DMS 273 treated with DMSO at 0.1 percent for 48 hours (cell line): ENCODE measurements around the gene RAP1GAP.
A peak's percentile ranks its signal among the peaks of the same experiment; 100 is the strongest.

ENCODE experiments used
- DNase-seq: peaks from one replicate; lab custom pipeline; 2025; lab: John Stamatoyannopoulos, UW

Gene RAP1GAP

DNA sequence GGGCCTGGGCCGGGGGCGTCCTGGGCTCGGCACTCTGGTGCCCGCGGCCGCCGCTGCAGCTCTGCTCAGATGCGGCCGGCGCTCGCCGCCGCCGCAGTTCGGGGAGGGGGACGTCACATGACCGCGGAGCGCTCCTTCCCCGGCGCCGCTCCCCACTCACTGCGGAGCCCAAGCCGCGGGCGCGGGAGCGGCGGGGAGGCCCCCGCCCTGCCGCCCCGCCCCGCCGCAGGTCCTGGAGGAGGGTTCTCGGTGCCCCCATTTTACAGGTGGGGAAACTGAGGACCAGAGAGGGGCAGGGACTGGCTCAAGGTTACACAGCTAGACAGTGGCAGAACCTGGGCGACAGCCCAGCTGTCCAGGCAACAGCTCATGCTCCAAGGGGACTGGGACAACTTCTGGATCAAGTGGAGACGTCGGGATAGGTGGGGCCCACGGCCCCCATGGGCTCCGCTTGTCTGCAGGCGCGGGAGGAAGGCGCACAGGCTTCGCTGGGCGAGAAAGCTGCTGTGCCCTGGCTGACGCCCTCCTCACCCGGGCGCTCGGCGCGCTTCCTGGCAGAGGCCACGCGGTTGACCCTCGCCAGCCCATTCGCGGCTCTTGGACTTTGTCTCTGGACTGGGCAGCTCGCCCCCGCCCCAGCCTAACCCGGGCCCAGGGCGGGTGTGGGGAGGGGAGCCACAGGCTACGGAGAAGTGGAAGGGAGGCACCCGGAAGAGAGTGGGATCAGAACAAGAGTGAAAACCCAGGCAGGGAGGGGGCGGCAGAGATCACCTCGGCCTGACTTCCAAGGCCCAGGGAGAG is at the start of gene RAP1GAP:
RAP1GAP (minus strand) TSS at position 100 of the 801 bp plus-strand sequence. CDS start 49,325 bp downstream, outside the sequence.
- DNase-seq, result no peak

DNA sequence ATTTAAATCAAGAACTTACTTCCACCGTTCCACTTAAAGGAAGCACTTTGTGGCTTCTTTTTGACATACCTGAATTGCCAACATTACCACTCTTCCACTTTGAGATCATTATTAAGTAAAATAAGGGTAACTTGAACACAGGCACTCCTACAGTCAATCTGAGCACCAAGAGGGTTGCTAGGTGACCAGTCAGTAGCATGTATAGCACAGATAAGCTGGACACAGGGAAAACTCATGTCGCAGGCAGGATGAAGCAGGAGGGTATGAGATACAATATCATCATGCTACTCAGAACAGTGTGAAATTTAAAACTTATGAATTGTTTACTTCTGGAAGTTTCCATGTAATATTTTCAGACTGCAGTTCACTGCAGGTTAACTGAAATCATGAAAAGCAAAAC is 47.0 kb upstream of the RAP1GAP start:
- DNase-seq, result no peak

DNA sequence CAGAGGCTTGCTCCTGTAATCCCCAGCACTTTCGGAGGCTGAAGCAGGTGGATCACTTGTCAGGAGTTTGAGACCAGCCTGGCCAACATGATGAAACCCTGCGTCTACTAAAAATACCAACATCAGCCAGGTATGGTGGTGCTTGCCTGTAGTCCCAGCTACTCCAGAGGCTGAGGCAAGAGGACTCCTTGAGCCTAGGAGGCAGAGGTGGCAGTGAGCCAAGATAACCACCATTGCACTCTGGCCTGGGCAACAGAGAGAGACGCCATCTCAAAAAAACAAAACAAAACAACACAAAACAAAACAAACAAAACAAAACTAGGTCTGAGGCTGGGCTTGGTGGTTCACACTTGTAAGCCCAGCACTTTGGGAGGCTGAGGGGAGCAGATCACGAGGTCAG is 38.7 kb upstream of the RAP1GAP start:
- DNase-seq, result no peak

DNA sequence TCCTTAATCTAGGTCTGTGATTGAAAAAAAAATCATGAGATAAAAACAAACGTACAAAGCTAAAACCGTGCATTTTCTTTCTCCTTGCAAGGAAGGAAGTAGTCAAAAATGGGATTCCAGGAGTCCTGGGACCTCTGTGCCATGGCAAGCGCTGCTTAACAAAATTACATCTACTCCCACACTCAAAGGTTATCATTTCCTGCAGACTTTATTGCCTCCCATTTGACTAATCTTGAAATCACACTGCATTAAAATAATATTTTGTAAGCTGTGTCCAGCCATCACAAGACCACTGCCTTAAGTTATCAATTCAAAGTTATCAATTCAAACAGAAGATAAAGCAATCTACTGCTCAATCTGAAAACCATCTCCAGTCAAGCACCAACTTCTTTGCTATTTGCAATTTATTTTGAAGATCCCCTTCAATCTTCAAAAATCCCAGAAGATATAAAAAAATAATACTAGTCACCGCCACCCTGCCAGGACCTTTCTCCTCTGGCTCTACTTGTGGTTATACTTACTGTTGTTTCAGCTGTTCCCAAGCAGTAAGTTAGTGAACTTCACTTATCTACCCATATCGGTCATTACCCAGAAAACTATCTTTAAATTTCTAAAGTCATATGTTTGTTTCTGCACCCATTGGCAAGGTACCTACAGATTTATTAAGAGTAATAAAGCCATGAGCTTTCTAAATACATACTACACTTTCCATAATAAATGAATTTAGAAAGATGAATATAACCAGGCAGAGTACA is 38.1 kb upstream of the RAP1GAP start:
- DNase-seq, result no peak

DNA sequence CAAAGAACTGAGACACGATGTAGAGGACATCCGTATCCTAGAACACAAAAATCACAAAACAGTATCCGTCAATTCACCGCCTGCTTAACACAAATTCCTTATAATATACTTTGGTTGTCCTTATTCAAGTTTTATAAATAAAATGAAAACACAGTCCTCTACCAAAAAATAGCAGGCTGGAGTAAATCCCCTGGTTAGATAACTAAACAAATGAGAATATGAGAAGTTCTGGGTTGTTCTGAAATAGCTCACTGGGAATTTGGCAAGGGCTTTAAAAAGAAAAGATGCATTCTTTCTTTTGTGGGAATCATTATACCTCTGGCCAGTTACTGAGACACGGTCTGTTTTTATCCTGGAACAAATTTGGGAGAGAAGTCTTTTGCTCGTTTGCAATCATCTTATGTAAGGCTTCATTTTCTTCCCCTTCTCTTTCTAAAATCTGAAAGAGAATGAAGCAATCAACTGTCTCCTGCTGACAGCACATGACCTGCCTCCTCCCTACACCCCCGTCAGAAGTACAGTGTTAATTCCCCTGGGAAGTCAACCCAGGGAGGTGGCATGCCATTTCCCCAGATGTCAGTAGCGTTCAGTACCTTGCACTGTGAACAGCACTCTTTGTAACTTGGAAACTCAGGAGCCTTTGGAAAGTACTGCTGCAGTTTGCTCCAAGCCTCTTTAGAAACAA is 37.1 kb upstream of the RAP1GAP start:
- no peak for DNase-seq

DNA sequence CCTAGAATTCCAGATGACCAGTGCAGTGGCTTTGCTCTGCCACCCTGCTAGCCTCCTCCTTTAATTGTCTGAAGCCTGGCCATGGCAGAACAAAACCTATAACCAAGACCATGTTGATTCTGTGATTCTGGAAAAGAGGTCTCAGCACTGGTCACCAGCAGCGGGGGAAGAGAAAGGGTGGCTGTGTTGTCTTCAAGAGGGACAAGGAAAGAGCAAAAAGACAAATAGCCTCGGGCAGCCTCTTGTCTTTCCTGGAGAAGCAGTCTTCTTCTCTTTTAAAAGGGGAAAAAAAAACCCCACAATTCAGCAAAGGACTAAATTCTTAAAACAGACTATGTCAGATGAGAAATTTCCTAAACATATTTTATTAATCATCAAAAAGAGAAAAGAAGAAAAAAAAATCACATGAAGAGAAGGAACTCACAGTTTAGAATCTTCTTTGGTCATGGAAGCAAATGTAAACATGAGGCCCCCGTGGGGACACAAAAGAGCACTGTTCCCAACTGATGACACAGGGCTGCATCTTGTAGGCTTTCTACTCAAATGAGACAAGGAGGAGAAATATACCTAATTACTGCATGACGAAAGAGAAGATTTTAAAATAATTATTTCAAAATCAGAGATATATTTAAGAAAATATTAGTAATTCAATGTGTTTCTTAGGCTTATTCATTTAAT is 36.3 kb upstream of the RAP1GAP start:
- DNase-seq, result no peak

DNA sequence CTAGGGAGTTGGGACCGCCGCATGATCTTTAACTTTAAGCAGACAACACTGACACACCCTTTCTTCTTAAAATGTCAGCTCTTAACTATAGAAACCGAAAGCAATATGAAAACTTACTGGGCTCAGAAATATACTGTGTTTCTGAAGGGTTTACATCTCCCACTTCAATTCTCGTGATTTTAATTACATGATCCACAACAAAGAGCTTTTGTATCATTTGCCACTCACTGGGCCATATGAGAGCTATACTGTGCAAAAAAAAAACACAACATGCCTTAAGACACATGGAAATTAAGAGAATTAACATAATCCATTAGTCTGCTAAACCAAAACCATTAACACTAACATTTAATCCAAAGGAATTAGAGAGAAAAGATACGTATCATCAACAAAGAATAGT is 35.0 kb upstream of the RAP1GAP start:
- DNase-seq, result no peak

DNA sequence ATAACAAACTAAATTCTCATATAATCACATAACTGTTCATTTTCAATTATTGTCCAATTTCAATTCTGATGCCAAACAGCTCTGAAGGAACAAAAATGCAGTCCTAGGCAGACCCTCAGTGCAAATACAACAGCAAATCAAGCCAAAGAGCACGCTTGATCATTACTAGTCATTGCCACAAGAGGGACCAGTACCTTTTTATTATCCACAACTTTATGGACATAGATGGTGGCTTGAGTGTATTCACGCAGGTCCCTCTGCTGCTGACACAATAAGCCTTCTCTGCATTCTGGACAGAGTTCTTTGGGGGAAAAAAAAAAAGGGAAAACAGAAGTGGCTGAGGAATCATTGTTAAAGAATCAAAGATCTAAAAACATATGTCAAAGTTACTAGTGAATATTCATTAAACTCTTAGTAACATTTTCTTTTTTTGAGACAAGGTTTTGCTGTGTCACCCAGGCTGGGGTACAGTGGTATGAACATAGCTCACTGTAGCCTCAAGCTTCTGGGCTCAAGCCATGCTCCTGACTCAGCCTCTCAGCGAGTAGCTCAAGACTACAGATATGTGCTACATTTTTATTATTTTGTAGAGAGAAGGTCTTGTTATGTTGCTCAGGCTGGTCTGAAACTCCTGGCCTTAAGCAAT is 34.3 kb upstream of the RAP1GAP start:
- DNase-seq, result peak; percentile 1

DNA sequence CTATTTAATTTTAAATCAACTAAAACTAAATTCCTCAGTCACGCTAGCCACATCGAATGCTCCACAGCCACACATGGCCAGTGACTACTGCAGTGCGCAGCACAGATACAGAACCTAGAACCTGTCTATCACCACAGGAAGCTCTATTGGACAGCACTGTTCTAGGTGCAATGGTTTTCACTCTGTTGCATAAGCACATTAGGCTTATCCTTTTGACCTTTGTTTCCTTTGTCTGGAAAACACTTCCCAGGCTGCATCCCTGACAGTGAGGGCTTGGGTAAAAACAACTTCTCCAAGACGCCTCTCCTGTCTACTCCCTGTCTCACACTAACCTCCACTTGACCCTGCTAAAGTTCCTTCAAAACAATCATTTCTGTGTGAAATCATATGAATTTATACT is 33.6 kb upstream of the RAP1GAP start:
- no peak for DNase-seq

DNA sequence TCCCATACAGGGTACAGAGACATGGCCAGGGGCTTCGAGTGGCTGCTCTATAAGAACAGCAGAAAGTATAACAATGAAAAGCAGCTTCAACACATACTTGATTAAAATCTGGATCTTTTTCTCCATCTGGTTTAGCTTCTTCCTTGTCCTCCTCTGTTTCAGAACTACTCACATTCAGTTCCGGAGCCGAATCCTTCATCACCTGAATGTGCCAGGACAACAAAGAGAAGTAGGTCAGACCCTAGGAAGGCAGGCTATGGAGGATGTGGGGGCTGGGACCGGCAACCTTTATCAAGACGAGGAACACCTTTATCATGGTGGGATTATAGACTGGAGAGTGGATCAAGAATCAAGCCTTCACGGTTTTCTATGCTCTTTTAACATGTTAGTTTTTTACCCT is 32.2 kb upstream of the RAP1GAP start:
- DNase-seq, result no peak

DNA sequence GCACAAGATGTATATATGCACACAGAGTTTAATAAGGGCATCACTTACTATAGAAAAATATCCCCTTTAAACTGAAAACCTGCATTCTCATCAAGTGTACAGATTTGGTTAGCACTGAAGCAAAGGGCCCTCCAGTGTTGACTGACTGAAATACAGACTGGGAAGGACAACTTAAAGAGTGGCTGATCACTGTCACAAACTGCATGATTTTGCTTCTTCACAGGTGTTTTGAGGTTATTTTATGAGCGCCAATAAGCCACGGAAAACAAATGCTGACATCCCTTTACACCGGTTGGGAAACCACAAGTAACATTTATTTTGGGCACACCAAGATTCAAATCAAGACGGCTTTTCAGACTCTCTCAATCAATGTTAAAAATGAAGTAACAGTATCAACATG is 30.9 kb upstream of the RAP1GAP start:
- no peak for DNase-seq

DNA sequence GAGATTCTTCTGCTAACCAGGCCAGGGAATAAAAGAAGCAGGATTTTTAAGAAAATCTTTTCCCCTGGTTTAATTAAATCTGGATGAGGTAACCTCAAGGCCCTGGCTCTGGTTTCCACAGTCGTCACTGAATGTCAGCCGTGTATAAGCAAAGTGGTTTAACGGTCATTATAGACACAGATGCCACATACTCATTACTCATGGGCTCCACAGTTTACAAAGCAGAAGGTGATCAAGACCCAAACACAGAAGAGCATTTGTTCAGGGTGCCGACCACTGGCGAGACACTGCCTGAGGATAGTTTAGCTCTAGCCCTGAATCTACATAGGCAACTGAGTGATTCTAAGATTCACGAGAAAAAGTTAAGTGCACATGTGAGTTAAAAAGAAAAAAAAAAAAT is 27.8 kb upstream of the RAP1GAP start:
- no peak for DNase-seq

DNA sequence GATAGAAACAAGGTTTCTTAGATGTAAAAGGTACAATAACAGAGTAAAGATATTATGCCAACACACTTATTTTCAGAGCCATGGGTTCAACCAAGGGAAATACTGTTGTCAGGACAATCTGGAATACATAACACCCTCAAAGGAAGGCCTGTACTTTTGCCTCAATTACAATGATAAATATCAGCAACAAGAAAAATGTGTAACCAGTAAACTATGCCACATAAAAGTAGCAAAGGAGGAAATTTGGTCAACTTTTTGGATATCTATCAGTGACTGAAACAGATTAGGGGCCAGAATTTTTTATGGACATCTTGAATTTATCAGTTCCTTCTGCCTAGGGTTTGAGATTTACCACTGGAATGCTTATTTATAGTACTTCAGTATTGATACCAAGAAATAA is 24.6 kb upstream of the RAP1GAP start:
- no peak for DNase-seq

DNA sequence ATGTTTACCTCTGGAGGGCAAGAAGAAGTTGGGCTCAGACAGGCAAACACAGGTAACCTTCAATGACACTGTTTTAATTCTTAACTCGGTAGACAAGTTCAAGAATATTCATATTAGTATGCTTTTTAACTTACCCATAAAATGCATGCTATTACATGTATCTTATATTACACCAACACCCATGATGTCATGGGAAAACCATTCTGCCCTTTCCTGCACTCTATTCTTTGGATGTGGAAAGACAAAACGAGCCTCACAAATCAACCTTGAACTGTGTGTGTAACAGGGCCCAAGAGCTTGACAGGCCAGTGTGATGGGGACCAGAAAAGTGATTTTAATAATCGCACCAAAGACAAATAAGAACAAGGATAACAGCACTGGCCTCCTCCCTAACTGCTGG is 22.6 kb upstream of the RAP1GAP start:
- DNase-seq, result no peak

DNA sequence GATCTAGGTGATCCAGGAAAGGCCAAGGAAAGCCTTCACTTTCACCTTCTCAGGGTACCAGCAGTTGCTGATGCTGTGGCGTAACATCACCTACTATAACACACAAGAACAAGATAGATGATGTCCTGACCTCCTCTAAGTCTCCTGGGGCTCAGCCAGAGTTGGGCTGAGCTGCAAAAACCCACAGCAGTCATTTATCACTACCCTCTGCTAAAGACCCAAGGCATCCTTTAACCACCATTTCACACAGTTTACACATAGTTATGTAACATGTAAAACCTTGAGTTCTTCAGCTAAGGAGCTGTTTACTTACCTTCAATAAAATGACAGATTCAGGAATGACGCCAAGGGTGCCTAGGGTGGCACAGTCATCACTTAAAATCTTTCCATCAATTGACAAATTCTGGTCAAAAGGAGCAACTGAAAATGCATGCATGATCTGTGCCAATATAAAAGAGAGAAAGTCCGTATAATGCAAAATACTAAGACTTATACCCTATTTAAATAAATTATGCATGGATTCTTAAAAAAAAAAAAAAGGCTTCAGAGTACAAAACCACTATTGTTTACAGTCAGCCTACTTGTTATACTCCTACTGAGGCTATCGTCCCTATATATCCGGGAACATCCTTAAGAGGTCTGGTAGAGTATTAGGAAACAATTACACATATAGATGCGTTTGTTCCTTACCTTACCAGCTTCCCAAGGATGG is 20.7 kb upstream of the RAP1GAP start:
- no peak for DNase-seq

DNA sequence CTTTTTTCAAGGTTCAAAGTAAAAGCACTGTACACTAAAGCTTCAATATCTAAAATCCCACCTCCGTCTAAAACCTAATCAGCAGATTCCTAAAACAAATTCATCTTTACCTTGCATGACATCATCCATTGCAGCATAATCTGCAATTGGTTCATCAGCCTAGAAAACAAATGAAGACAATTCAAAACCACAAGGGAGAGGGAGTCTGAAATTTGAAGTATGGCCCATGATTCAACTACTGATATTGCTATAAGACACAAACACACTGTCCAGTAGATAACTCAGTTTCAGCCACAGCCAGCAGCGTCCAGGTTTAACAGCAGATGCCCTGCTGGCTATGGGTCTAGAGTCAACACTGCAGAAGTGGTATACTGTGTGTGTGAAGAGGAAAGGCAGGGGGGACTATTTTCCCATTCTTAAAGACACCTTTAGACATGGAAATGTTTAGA is 17.9 kb upstream of the RAP1GAP start:
- no peak for DNase-seq

DNA sequence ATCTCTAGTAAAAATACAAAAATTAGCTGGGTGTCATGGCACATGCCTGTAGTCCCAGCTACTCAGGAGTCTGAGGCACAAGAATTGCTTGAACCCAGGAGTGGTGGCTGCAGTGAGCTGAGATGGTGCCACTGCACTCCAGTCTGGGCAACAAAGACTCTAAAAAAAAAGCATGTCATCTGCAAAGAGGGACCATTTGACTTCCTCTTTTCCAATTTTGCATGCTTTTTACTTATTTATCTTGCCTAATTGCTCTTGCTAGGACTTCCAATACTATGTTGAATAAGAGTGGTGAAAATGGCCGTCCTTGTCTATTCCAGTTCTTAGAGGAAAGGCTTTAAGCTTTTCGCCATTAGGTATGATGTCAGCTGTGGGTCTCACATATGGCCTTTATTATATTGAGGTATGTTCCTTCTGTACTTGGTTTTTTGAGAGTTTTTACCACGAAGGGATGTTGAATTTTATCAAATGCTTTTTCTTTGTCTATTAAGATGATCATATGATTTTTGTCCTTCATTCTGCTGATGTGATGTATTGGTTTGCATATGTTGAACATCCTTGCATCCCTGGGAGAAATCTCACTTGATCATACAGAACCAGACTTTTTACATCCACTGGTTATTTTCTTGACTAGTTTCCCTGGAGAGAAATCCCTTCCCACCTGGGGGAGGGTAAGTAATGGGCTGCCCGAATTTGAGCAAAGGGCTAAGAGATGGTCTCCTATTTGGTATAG is 17.0 kb upstream of the RAP1GAP start:
- no peak for DNase-seq

DNA sequence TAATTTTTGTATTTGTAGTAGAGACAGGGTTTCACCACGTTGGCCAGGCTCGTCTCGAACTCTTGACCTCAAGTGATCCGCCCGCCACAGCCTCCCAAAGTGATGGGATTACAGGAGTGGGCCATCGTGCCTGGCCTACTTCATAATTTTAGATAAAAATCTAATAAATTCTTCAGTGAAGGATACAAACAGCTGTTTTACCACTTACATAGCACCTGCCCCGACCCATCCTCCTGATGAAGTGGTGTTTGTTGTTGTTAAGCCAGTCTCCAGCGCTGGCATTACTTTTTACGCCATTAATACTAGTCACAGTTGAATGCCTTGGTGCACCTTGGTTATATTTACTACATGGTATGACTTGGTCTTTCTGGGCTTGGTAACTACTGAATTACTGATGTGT is 12.3 kb upstream of the RAP1GAP start:
- no peak for DNase-seq

DNA sequence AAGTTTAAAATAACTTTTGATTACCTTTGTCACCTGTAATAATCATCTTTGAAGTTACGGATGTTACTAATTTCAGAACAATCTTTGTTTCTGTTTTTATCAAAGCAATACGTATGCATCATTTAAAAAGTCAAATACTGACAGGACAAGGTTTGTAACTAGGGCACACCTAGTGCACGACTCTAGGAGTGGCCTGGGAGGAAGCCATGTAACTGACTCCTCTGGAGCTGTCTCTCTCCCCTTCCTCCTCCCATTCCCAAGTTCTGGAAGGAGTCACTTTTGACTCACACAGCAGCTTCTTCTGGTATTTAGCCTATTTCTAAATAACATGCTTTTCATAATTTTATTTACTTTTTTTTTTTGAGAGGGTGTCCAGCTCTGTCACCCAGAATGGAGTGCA is 11.8 kb upstream of the RAP1GAP start:
- DNase-seq, result no peak

DNA sequence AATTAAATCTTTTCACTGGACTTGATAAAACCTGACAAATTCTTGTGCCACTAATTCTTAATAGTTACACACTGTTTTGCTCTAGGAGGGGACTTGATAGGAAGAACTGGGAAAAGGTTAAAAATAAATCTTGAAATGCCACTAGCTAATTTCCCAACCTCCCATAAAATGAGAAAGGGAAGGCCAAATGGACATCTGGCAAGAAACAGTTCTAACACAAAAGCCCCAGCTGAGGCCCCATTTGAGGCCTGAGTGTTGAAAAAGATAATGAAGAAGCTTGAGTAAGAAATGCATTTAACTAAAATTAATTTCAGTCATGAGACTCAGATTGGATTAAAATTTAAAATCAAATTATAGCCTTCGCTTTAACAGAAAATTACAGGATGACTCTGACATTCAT is 11.2 kb upstream of the RAP1GAP start:
- DNase-seq, result no peak
